Measurements from ENCODE around the gene GPR3.

The GPR3 gene

GRCh38 chr1:27392096-27392777, at the start of gene GPR3:
Gene GPR3 (plus strand): TSS chr1:27392622. CDS start chr1:27393799, 1,177 bp downstream.
- DNase-seq (ENCODE audit: low spot score): peak; percentile 97

- no peak for DNase-seq (ENCODE audit: low spot score)
Measured at GRCh38 chr1:27342778-27343638, 49.4 kb upstream of the GPR3 start.

- no peak for DNase-seq (ENCODE audit: low spot score)
Measured at GRCh38 chr1:27343639-27344025, 48.8 kb upstream of the GPR3 start.

DNA sequence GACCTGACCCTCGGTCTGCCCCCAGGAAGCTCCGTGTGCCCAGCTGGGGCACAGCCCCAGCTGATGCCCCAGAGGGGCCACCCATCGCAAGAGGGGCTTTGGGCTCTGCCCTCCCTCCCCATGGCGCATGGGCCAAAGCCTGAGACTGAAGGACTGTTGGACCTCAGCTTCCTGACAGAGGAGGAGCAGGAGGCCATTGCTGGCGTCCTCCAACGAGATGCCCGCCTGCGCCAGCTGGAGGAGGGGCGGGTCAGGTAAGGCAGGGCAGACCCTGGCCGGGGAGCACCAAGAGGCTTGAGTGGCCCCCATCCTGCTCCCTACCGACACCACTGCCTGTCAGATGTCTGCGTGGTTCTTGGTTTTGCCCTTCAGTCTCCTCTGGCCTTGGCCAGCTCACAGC, 47.1 kb upstream of the GPR3 start:
- DNase-seq (ENCODE audit: low spot score): no peak

- DNase-seq (ENCODE audit: low spot score): no peak
Measured at GRCh38 chr1:27346357-27346756, 46.1 kb upstream of the GPR3 start.

- DNase-seq (ENCODE audit: low spot score): no peak
Measured at GRCh38 chr1:27346991-27347624, 45.3 kb upstream of the GPR3 start.

DNA sequence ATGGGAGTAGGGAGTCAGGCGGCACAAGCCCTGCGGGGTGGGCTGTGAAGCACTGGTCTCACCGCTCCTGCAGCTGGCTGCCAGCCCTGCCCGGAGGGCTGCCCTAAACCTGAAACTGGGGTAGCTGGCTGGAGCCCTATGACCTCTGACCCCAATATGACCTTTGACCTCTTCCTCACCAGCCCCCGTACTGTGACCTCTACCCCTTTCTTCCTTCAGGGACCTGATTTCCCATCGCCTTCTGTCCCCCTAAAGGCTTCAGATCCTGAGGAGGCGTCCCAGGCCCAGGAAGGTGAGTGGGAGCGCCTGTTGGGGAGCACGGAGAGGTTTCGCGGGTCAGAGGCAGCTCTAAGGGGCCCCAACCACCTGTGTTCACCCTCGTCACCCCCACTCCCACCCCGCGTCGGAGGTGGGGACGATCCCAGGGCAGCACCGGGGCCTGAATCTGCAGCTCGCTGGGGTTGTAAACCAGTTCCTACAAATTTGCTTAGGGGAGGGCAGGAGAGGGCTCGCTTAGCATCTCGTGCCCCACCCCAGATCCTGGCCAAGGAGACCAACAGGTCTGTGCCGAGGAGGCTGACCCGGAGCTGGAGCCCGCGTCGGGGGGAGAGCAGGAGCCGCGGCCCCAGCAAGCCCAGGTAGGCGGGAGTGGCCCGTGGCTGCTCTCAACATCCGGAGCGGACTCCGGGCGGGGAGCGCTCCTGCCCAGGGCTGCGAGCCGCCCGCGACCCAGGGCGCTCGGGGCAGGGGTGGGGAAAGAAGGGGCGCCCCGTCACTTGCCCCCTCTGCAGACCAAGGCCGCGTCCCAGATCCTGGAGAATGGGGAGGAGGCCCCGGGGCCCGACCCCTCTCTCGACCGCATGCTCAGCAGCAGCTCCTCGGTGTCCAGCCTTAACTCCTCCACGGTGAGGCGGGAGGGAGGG, 43.3 kb upstream of the GPR3 start:
- peak; percentile 84 for DNase-seq (ENCODE audit: low spot score)

- peak; percentile 85 for DNase-seq (ENCODE audit: low spot score)
Measured at GRCh38 chr1:27349784-27350662, 42.4 kb upstream of the GPR3 start.

- DNase-seq (ENCODE audit: low spot score): no peak
Measured at GRCh38 chr1:27350663-27351540, 41.5 kb upstream of the GPR3 start.

GRCh38 chr1:27351541-27352107, 40.8 kb upstream of the GPR3 start:
- DNase-seq (ENCODE audit: low spot score): no peak

- DNase-seq (ENCODE audit: low spot score): no peak
Measured at GRCh38 chr1:27353166-27353565, 39.3 kb upstream of the GPR3 start.

DNA sequence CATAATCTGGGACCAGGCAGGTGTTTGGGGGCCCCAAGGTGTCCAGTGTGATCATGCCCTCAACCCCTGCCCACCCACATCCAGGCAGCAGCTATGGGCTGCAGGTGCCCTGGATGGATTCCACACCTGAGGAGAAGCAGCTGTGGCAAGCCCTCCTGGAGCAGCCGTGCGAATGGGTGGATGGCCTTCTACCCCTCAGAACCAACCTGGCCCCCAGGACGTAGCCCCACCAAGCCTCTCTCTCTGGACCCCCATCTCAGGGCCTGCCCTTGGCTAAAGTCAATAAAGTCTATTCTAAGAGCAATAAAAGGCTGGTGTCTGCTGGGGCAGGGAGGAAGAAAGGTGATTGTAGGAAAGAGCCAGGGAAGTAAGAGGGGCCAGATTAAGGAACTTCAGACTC, 38.8 kb upstream of the GPR3 start:
- no peak for DNase-seq (ENCODE audit: low spot score)

- no peak for DNase-seq (ENCODE audit: low spot score)
Measured at GRCh38 chr1:27355683-27356082, 36.7 kb upstream of the GPR3 start.

- DNase-seq (ENCODE audit: low spot score): no peak
Measured at GRCh38 chr1:27356277-27356618, 36.2 kb upstream of the GPR3 start.

DNA sequence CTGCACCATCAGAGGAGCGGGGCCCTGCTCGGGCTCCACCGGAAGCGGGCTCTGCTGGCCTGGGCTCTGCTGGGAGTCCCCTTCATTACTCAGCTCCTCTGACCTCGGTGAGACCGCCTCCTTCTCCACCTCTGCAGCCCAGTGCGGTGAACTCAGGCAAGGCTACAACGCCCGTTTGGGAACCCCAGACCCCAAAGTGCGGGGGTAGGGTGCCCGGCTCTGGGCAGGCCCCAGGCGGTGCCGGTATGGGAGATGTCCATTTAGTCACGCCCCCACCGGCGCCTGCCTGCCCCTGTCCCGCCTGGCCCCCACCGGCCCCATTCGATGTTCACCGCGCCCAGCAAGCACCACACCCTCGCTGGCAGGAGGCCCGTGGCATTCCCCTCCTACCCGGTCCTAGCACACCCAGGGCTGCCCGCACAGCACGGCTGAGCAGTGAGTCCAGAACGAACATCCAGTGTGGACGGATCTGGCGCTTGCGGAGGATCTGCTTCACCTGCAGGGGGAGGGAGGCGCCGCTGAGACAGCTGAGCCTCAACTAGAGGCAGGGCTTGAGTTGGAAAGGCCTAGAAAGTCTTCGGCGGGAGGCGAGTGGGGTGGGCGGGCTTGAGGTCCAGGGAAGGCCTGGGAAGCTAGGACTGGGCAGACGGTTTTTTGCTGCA, 35.7 kb upstream of the GPR3 start:
- DNase-seq (ENCODE audit: low spot score): no peak

GRCh38 chr1:27357281-27358037, 35.0 kb upstream of the GPR3 start:
- peak; percentile 91 for DNase-seq (ENCODE audit: low spot score)

- DNase-seq (ENCODE audit: low spot score): no peak
Measured at GRCh38 chr1:27358038-27358927, 34.1 kb upstream of the GPR3 start.

All from D341Med (cell line).